ENCODE measurements around the gene GPSM3.
"Not testable (repeated sequence)": the region's sequence is repeated elsewhere in the genome, so short reads cannot be mapped to it uniquely, and the experiment has no call there.

Gene GPSM3, protein sequence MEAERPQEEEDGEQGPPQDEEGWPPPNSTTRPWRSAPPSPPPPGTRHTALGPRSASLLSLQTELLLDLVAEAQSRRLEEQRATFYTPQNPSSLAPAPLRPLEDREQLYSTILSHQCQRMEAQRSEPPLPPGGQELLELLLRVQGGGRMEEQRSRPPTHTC

DNA sequence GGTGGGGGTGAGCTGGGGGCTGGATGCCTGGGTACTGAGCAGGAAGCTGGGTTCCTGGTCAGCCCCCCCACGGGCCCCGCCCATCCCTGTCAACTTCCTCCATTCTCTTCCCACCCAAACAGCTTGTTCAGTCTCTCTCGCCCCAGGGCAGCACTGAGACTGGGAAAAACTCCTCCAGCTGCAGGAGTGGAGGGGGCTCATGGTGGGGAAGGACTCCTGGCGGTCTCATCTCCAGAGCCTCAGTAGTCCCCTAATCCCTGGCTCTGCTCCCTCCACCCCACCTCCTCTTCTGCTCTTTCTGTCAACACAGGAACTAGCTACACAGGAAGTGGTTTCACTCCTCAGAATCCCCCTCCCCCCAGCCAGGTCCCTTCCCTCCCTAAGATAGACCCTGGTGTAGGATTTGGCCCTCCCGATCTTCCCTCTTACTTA is at the start of gene GPSM3:
Gene GPSM3, minus strand, starts transcription at position 36 of the 432 bp plus-strand sequence. CDS start 130 bp downstream, outside the sequence.
- DNase-seq: peak; percentile 79

DNA sequence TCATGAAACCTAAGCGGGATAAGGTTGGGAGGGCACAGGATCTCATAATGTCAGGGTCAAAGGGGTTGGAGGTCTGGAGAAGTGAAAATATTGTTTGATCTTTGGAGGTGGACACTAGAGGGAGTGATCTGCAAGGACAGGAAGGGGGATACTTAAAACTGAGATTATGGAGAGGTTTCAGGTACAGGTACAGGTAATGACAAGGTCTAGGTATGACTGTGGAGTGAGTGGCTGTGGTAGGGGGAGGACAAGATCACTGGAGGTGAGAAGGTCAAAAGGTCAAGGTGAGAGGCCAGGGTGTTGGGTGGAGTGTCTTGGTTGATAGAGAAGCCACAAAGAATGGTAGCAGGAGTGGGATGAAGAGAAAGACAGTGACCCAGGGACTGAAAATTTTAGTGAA is 48.2 kb upstream of the GPSM3 start:
- no peak for DNase-seq

DNA sequence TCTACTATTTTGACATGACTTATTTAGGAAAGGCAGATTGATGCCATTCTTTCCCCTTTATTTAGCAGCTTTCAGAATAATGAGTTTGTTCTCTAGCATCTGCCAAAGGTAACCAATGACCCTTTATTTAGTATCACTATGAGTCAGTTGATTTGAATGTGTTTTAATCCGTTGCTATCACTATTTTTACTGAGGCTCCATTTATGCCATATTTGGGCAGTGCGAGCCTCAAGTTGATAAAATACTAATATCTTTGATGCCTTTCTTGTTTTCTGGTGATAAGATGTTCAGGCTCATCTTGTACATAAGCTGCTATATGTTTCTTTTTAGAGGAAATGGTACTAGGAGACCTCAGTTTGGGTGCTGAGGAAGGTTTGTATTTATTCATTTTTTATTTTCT is 47.0 kb upstream of the GPSM3 start:
- no peak for DNase-seq

DNA sequence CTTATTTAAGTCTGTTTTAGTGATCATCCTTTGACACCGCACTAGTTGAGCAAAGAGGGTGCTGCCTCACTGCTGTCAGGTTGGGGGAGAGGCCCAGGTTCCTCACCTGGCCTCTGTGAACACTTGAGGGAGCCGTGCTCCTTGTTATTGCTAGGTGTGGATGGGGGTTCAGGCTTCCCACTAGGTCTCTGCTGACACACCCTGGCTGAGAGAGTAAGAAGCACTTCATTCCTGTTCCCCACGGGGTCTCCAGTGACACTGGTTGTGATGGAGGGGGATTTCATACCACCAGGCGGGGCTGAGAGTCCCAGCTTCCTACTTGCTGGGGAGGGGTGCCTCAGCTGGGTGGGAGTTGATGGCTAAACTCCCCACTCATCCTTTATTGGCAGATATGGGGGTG is 42.5 kb upstream of the GPSM3 start:
- peak; percentile 12 for DNase-seq

DNA sequence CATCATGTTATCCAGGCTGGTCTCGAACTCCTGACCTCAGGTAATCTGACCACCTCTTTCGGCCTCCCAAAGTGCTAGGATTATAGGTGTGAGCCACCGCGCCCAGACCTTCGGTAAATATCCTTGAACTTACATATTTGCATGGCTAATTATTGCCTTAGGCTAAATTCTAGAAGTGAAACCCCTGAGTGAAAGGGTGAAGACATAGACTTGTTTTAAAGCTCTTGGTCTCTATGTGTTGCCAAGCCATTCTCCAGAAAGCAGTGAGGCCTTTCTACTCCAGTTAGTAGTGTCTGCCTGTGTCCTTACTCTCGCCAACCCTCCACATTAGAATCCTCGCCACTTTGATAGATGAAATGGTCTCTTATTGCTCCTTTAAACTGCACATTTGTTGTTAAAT is 34.0 kb upstream of the GPSM3 start:
- DNase-seq: no peak

DNA sequence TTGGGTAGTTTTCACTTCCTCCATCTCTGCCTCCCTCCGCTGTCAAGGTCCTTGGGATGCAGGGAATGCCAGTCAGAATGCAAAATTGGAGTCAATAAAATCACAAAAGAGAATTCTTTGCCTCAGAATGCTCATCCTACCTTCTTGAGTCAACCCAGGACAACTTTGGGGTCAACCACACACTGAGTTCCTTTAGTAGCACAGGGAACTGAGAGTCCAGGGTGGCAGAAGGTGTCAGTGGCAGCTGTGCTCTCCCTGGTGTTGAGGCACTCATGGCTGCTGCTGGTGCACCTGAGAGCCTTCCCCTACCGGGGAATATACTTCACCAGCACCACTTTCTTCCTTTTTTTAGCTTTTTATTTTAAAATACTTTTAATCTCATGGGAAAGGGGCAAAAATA is 32.3 kb upstream of the GPSM3 start:
- no peak for DNase-seq

DNA sequence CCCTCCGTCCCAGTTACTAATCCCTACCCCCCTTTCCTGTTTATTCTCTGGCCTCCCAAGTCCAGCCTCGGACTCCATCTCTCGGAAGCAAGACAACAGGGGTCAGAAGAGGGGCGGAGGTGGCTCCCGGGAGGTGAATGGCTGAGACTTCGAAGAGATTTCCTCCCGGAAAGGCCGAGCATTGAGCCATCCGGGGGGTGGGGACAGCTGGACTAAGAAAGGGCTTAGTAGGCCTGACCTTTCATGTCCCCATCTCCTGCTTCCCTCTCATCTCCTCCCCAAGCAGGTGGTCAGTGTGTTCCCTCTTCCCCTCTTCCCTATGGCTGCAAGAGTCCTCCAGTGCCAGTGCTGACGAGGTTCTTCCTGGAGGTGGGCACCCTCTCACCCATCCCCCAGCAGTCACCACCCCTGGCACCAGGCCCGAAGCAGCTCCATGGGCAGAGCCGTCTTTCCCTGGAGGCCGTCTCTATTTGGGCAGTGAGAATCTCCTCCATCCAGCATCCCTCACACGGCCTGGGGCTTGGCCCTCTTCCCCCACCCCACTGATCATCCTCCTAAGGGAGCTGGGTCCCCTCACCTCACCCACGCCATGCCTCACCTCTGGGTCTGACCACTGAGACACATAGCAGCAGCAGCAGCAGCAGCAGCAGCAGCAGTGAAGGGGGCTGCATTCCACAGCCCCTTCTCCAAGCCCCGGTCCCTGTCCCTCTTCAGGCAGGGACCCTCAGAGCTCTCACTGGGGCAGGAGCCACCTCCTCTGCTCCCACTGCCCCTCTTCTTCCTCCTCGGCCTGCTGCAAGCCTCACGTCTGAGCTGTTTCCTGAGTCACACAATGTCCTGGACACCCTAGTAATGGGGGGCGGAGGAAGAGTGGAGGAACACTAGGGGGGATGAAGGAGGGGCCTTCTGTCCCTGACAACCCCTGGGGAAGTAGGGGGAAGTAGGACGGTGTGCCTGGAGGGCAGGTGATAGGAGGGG is 31.1 kb upstream of the GPSM3 start, which contains the start of gene NOTCH4:
Gene NOTCH4, minus strand, starts transcription at position 810 of the 978 bp plus-strand sequence. Its CDS starts 139 bp downstream, at position 671.
- no peak for DNase-seq

DNA sequence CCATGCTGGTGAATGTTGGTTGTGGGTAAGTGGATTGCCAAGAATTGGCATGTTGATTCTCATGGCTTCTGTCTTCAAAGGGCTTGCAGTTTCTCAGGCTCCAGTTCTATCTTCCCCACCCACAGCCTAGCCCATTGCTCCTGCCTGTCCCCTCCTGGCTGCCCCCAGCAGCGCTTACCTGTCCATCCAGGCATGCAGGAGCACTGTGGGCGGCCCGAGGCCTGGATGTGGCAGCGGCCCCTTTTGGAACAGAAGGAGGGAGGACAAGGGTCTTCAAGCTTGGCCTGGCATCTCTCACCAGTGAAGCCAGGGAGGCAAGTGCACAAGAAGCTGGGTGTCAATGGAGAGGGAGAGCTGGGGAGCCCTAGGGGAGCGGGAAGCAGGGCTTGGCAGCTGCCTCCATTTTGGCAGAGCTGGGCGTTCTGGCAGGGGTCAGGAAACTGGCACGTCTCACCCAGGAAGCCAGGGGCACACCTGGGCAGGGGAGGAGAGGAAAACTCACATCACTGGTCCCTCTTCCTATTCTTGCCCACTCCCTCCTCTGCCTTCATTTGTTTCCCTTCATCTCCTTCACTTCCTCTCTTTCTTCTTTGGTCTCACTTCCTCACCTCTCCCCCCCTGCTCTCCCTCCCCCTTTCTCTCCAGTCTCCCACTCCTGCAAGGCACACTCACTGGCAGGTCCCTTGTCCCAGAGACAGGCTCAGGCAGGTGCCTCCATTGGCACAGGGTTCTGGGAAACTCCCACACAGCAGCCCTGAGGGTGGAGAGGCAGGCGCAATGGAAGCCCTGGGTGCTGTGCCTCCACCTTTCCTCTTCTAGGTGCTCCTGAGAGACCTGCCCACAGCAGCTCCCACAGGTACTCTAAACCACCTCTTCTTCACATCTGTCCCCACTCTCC is 30.1 kb upstream of the GPSM3 start:
- DNase-seq: no peak

DNA sequence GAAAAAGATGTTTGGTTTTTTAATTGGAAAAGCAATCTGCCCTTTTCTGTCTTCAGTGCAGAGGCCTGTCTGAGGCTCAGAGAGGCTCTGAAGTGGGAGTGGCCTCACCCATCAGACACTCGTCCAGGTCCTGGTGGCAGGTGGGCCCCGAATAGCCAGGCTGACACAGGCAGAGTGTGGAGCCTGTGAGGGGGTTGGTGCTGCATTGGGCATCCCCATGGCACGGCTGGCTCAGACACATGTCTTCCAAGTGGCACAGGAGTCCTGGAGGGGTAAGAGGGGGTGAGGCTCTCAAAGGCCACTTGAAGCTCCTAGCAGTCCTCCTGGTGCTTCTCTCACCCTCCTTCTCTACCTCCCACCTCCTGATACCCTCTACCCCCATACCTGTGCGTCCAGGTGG is 27.6 kb upstream of the GPSM3 start:
- no peak for DNase-seq

DNA sequence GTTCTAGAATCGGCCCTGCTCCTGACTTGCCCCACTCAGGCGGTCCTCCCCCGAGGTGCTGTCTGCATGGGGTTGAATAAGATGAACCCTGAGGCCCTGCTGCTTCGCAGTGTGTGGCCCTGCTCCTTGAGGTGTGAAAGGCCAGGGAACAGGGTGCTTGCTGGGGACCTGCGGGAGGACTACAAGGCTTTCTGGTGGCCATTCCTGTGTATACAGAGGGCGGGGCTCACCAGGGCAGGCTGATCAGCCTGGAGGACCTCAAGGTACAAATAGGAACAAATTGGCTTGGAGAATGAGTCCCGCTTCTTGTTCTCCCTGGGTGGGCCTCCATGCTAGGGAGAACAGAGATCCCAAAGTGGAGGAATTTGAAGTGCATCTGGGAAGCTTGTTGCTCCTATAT is 25.7 kb upstream of the GPSM3 start:
- no peak for DNase-seq

DNA sequence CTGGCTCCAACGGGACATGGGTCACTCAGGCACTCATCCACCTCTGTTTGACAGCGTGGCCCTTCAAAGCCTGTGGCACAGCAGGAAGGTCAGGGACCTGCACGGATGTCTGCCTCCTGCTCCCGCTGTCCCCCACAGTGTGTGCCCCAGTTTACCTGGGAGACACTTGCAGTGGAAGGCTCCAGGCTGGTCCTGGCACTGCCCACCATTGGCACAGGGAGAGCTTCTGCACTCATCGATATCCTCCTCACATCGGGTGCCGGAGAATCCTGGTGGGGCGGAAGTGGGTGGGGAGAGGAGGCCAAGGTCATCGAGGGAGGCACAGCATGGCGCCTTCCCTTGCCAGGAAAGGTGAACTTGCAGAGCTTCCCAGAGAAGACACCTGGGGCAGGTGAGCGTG is 24.6 kb upstream of the GPSM3 start:
- DNase-seq: no peak

DNA sequence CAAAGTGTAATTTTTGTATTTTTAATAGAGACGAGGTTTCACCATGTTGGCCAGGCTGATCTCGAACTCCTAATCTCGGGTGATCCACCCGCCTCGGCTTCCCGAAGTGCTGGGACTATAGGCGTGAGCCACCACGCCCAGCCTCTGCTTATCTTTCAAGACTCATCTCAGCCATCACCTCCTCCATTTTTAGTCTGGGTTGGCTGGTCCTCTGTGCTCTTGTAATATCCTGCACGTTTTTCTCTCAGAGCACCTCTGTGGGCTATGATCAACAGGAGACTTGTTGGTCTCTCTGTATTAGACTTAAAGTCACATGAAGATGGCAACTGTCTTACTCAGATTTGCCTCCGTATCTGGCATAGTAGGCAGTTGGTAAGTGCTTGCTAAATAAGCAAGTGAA is 23.8 kb upstream of the GPSM3 start:
- no peak for DNase-seq

DNA sequence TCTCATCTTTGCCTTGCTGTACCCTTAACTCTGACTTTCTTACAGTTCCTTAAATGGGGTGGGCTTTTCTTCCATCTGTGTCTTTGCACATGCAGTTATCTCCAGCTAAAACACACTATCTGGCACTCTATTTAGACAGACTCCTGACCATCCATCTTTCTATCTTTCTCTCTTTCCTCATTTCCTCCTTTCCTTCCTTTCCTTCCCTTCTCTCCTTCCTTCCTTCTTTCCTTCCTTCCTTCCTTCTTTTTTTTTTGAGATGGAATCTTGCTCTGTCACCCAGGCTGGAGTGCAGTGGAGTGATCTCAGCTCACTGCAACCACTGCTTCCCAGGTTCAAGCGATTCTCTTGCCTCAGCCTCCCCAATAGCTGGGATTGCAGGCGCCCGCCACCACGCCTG is 23.2 kb upstream of the GPSM3 start:
- no peak for DNase-seq

DNA sequence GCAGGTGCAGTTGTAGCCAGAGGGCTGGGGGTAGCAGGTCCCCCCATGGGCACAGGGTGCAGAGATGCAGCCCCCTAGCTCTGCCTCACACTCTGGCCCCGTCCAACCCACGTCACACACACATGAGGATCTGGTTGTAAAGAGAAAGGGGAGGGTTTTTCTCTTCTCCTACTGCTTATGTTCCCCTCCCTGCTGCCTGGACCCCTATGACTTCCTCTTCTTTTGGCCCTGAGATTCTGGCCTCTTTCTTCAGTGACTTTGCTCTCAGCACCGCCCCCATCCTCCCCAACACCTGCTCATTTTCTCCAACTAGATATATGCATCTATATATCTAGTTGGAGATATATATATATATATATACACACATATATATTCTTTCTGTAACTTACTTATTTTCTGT is 21.7 kb upstream of the GPSM3 start:
- DNase-seq: no peak

DNA sequence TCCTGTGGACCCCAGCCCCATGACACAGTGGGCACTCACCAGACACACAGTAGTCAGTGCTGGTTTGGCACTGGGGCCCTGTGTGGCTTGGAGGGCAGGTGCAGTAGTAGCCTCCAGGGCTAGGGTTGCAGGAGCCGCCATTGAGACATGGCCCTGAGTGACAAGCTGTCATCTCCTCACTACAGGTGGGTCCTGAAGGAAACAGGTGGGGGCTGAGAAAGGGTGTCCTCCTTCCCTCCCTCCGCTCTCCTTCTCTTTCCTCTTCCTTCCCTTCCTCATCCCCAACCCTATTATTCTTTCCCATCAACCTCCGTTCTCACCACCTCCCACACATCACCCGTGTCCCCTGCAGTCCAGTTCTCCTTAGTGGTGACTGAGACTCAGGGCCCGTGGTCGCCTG is 21.2 kb upstream of the GPSM3 start:
- no peak for DNase-seq

DNA sequence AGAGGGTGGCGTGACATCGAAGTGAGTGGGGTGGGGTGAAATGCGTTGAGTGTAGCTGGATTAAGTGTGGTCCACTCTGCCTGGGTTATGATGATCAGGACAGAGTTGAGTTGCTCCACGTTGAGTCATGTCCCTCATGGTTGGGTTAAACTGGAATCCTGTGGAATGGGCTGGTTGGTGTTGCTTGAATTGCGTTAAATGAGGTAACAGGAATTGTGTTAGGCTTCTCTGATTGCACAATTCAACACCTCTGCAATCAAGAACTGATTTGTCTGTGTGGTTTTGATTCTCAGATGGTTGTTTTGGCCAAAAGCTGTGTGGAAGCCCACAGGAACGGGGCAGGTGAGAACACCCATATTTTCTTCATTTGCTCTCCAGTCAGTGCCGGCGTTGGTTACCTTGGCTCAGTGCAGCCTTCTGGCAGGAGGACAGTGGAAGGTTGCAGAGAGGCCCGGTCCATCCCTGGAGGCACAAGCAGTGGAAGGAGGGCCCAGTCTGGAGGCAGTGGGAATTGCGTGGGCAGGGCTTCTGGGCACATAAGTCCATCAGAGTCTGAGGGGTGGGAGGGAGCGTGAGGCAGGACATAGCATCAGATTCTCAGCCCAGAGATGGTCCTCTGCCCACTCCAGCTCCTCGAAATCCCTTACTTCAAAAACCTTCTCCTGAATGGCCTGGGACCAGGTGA is 19.8 kb upstream of the GPSM3 start:
- no peak for DNase-seq

DNA sequence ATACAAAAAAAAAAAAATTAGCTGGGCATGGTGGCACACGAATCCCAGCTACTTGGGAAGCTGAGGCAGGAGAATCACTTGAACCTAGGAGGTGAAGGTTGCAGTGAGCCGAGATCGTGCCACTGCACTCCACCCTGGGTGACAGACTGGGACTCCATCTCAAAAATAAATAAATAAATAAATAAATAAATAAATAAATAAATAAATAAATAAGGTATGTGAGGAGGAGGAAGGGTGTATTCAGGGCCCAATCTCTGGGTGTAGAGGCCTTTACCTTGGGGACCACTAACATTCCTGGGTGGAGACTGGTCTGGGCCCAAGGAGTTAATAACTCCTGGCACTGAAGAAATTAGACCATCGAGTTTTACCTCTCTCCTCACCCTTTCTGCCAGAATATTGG is 19.0 kb upstream of the GPSM3 start:
- not testable (repeated sequence) for DNase-seq

DNA sequence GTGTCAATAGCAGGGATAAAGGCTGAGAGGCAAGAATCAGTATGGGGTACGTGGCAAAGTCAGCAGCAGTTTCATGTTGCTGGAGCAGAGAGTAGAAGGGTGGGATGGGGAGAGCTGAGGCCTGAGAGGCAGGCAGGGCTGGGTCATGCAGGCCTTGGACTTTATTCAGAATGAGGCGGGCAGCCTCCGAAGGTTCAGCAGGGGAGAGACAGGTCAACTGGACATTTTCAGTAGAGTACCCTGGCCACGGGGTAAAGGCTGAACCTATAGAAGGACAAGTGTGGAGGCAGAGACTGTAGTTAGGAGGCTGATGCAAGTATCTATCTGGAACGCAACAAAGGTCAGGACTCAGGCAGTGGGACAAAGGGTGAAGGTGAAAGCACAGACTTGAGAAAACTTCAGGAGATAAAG is 17.8 kb upstream of the GPSM3 start:
- DNase-seq: no peak

DNA sequence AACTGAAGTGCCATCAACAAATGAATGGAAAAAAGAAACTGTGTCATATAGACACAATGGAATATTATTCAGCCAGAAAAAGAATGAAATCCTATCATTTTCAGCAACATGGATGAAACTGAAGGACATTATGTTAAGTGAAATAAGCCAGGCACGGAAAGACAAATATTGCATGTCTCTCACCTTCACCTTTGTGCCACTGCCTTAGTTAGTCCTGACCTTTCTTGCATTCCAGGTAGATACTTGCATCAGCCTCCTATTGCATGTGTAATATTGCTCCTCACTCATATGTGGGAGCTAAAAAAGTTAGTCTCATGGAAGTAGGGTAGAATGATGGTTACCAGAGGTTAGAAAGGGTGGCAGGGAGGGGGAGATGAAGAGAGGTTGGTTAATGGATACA is 16.6 kb upstream of the GPSM3 start:
- DNase-seq: no peak

DNA sequence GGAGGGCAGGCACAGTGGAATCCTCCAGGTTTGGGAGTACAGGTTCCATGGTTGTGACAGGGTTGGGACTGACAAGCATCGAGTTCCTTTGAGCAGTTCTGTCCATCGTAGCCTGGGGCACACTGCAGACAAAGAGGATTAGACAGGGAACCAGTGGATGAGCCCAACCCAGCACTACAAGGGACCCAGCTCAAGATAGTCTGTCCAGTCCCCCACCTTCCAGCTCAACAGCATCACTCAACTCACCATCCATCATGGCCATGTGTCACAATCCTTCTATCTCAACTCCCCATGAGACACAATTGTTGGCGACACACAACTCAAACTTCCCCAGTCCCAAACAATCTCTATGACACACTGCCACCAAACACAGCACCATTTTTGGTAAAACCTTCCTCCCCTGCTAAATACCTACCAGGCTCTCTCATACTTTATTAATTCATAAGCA is 11.8 kb upstream of the GPSM3 start:
- DNase-seq: no peak

DNA sequence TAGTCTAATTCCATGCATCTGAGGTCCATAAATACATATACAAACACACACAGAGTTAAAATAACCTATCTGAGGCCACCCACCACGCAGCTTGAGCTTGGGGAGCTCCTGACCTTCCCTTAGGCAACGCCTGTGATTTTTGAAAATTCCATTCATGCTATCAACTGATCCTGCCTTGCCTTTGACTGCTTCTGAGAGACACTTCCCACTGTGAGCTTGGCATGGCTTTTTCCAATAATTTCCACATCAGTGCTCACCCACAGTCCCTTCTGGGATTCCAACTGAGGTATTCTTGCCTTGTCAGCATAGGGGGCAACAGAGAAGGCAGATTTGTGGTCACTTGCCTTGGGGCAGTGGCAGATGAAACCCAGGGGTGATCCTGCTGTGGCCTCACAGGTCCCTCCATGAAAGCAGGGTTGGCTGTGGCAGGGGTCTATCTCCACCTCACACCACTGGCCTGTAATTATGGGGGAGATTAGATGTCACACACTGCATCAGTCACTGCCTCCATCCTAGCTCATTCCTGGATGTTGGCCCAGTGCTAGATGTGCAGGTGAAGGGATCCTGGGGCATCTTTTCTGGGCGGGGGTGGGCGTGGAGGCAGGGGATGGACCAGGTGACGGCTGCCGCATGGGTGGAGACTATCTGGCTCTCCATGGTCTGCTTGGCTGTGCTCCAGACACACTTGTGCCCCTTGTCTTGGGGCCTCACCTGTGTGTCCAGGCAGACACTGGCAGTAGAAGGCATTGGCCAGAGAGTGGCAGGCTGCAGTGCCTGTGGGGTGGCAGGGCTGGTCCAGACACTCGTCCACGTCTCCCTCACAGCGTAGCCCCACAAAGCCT is 11.2 kb upstream of the GPSM3 start:
- DNase-seq: no peak

DNA sequence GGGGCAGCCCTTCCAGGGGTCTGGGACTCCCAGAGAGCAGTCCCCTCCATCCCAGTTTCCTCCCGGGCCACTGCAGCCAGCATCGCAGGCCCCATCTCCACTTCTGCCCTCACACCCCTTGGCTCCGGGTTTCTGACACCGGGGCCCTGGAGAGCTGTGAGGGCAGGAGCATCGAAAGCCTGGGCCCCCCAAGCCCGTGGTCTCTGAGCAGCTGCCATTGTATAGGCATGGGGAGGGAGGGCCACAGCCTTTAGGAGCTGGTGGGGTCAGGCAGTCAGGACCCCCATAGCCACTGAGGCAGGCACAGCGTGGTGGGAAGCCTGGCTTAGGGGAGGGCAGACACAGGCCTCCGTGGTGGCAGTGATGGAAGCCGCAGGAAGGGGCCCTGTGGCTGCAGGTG is 9.7 kb upstream of the GPSM3 start:
- DNase-seq: no peak

Measured in CD4-positive, alpha-beta T cell treated with Interleukin-6 for 4 hours (primary cell).